ENCODE results near the gene GNB1L. TPM values are rescaled to one million over a fixed set of nuclear protein-coding genes. Genes with fewer than 3 reads are reported as not detected.

Gene GNB1L
- total RNA-seq, 1 donor from 2014 or later: 5.0 TPM

DNA sequence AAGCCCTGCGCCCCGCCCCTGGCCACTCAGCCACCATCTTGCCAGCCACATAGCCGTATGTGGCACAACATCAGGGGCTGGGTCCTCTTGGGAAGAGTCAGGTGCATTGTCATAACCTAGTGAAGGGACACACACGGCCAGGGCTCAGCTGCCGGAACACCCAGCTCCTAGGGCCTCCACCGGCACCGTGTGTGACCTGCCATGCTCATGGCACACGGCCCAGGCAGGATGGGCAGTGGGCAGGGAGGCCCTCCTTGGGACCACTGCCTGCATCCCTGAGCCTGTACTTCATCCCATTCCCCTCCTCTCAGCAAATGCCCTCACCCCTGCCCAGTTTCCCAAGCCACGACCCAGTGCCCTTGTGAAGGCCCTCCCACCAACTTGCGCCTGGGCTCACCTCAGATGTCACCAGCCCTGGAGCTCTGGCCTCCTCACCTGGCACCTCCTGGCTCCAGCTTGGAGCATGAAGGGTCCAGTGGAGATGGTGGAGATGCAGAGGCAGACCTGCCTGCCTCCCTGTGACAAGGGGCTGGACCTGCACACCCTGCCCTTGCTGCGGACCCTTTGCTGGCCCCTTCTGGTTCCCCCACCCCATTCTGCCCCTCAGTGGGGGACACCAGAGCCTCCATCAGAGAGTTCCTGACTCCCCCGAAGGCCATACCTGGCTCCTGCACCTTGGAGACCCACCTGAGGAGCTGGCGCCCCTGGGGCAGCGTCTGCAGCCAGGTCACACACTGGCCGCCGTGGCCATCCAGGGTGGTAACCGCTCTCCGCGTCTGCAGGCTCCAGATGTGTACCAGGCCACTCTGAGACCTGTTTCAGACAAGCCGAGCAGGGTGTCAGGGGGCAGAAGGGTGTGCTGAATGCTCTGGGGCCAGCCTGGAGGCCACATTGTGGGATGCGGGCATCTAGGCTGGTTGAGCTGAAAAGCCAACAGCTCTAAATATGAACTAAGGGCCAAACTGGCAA is 34.5 kb downstream of the GNB1L start:
- peaks cover 12% of the 10 kb centered on the region for H3K27me3 Mint-ChIP-seq (ENCODE audit: unreplicated experiment)
- peaks cover 11% of the 10 kb centered on the region for H3K4me1 Mint-ChIP-seq (ENCODE audit: low read depth, unreplicated experiment)
- no peak overlapping the region for H3K27ac Mint-ChIP-seq (ENCODE audit: unreplicated experiment)
- H3K36me3 Mint-ChIP-seq (ENCODE audit: unreplicated experiment): no peaks in the 10 kb centered on the region
- H3K4me3 Mint-ChIP-seq (ENCODE audit: unreplicated experiment): no peak overlapping the region
- peaks cover 6% of the 10 kb centered on the region for H3K9me3 Mint-ChIP-seq (ENCODE audit: unreplicated experiment)
- no peak for TF ChIP-seq CTCF (IDR thresholded peaks at IDR 0.05; ENCODE audit: partially characterized antibody, unreplicated experiment)
- no peak for DNase-seq

DNA sequence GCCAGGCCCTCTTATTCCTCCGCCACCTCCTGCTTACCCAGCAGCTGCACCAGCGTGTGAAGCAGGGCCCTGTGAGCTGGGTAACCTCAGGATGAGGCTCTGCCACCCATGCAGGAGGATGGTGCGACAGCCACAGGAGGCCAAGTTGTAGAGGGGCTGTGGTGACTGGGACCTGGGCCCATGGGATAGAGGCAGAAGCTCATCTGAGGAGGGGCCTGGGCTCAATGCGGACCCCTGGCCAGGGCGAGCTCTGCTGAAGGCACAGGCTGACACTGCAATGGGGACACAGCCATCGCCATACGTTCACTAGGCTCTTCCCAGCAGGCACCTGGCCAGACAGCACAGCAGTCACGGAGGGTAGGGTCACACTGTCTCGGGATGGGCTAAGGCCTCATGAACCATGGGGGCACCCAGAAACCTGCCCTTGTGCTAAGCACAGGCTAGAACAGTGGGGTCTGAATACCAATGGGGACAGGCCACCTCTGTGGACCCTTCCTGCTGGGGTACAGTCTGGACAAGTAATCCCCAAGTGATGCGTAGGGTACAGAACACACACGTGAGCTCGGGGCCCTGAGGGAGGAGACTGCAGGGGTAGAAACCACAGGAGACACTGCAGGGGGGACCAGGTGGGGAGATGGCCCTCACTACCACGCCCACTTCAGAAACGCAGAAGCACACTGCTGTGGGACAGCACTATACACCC is 35.3 kb downstream of the GNB1L start:
- Mint-ChIP-seq H3K27me3 (ENCODE audit: unreplicated experiment) (peaks cover 15% of the 10 kb centered on the region), H3K9me3 (ENCODE audit: unreplicated experiment) (peaks cover 8% of the 10 kb centered on the region), H3K4me1 (ENCODE audit: low read depth, unreplicated experiment) (peaks cover 11% of the 10 kb centered on the region), H3K27ac (ENCODE audit: unreplicated experiment) (no peak overlapping the region), H3K36me3 (ENCODE audit: unreplicated experiment) (peaks cover 2% of the 10 kb centered on the region), H3K4me3 (ENCODE audit: unreplicated experiment) (no peak overlapping the region)
- no peak for DNase-seq
- no peak for TF ChIP-seq CTCF (IDR thresholded peaks at IDR 0.05; ENCODE audit: partially characterized antibody, unreplicated experiment)

GRCh38 chr22:19818324-19819207 is 36.1 kb downstream of the GNB1L start:
- no peak for TF ChIP-seq CTCF (IDR thresholded peaks at IDR 0.05; ENCODE audit: partially characterized antibody, unreplicated experiment)
- Mint-ChIP-seq H3K9me3 (ENCODE audit: unreplicated experiment) (peaks cover 8% of the 10 kb centered on the region), H3K27ac (ENCODE audit: unreplicated experiment) (no peak overlapping the region), H3K4me1 (ENCODE audit: low read depth, unreplicated experiment) (peaks cover 7% of the 10 kb centered on the region), H3K27me3 (ENCODE audit: unreplicated experiment) (peaks cover 13% of the 10 kb centered on the region), H3K4me3 (ENCODE audit: unreplicated experiment) (no peak overlapping the region), H3K36me3 (ENCODE audit: unreplicated experiment) (peaks cover 3% of the 10 kb centered on the region)
- DNase-seq: peak; percentile 19

DNA sequence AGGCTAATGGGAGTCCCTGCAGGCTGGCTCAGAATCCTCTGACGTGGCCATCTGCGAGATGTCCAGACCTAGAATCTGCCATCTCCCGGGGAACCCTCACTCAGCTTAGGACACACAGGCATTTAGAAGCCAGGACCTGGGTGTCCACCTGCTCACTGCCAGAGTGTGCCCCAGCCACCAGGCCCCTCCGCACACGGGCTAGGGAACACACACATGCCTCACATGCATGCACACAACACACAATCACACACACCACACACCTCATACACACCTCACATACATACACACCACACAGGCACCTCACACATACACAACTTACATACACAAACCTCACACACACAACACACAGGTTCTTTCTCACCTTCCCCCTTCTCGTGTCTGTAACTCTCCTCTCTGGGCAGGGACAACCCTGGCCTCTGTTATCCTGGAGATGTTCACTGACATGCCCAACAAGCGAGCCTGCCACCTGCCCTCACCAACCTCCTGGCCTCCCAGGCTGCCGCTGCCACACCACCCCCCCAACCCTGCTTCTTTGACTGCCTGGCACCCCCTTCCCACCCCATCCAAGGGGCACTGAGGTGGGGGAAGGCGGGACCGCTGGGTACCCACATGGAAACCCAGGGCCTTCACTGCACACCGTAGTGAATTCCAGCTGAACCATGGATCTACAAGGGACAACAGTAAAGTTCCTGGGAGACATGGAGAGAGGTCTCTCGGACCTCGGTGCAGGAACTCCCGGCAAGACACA is 38.1 kb downstream of the GNB1L start:
- Mint-ChIP-seq H3K4me3 (ENCODE audit: unreplicated experiment) (no peak overlapping the region), H3K27me3 (ENCODE audit: unreplicated experiment) (peaks cover 10% of the 10 kb centered on the region), H3K36me3 (ENCODE audit: unreplicated experiment) (peaks cover 3% of the 10 kb centered on the region)

More for the DNA sequence above, 38.1 kb downstream of the GNB1L start:
- H3K4me1 Mint-ChIP-seq (ENCODE audit: low read depth, unreplicated experiment): peaks cover 6% of the 10 kb centered on the region
- peak; percentile 18 for DNase-seq
- TF ChIP-seq CTCF (IDR thresholded peaks at IDR 0.05; ENCODE audit: partially characterized antibody, unreplicated experiment): no peak
- H3K9me3 Mint-ChIP-seq (ENCODE audit: unreplicated experiment): peaks cover 6% of the 10 kb centered on the region
- H3K27ac Mint-ChIP-seq (ENCODE audit: unreplicated experiment): no peak overlapping the region
